ENCODE data around the gene ELP5.

Gene ELP5

DNA sequence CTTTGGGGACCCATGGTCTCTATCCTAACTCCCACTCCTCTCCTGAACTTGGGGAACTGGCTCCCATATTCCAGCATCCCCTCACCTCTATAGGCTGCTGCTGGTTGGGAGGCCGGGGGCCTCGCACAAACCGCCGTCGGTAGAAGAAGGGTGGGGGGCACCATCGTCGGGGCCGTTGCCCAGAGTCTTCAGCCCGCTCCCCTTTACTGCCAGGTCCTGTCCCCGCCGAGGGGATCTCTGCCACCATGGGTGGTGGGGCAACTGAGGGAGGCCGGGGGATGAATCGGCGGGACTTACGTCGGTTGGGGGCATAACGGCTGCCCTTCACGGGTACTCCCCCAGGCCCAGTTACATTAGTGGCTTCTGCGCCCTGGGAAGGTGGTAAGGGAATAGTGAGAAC is 38.2 kb downstream of the ELP5 start:
- DNase-seq, result no peak

DNA sequence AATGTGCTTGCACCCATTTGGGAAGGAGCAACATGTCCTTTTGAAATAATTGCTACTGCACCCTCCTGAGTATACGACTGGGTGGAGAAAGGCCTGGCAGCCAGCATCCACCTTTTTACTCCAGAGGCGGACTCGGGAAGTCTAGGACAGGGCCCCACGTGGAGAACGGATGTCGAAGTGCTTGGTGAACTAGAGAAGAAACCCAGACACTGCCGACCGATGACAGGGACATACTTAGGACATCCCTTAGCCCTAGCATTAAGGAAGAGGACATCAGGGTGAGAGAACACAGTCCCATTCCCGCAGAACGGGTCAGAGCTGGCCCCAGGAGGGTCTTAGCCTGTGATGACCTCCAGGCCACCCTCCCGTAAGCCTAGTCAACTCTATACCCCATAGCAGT is 38.7 kb downstream of the ELP5 start:
- DNase-seq, result no peak

DNA sequence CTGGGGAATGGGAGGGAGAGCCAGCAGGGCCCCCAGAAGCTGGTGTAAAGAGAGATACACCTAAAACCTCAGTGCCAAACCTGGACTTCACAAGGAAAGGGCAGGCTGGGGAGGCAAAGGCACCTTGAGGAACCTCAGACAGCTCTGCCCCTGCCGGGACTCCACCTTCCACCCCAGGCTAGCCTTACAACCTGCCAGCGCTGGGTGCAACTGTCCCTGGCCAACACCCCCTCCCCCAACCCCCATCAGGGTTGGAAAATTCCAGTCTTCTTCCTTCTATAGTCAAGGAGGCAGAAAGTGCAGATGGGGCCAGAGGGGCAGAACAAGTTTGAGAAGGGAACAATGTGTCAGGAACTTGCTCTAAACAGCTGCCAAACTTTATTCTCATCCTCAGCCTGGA is 40.2 kb downstream of the ELP5 start:
- DNase-seq, result no peak

DNA sequence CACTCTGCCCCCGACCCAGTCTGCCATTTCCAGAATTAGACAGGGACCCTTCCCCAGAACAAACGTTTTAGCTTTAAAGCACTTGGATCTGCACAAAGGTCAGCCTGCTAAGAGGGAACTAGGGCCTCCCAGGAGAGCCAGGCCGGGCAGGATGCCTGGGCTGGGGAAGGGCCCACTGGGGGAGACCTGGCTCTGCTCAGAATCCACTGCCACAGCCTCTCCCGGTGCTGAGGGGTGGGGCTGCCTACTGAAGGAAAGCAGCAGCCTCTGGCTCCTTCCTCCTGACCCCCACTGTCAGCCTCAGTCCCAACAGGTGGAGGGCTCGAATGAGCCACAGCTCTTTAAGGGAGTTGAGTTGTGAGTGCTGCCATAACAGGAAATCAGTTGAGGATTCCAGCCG is 40.7 kb downstream of the ELP5 start:
- no peak for DNase-seq

DNA sequence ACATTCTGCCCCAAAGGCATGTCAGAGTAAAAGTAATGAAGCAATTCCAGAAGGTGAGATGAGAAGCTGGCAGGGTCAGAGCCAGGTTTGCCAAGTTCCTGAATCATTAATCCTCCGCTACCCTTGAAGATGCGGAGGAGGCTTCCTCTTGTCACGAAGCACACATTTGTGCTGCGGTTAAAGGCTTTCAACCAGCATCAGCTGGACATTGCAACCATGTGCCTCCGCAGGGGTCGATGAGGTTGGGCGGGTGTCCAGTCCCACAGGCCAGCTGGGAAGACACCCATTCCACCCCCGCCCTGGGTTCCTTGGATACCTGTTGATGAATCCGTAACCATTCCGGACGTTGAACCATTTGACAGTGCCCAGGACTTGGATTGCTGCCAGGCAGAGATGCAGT is 41.1 kb downstream of the ELP5 start:
- DNase-seq, result no peak

DNA sequence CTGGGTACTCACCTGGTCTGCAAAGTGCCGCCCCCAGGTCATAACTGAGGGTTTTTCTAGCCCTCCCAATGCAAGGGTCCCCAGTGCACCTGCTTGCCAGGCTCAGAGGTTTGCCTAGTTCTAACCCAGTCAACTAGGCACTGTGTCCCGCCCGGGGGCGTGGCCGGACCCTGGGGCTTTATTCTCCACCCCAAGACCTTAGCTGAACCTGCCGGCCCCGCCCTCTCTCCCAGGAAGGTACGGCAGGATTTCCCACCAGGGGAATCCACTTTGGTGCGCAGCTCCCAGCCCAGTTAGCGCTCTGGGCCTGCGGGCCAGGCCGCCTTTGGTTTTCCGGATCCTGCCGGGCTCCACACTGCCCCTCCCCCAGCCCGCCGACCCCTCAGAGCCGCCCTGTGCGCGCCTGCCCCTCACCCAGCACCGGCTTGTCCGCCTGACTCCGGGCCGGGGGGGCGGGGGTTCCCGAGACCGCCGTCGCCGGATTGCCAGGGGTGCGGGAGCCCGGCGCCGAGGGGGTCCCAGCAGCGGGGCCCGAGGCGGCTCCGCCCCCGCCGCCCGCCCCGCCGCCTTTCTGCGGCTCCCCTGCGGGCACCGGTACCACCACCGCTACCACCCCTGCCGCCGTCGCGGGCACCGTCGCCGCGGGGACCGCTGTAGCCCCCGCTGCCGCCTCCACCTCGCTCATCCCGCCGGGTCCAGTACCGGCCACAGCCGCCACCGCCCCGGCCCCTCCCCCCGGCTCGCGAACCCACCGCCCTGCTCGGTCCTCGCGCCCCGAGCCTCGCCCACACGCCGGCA is 42.0 kb downstream of the ELP5 start:
- DNase-seq, result peak; percentile 63

DNA sequence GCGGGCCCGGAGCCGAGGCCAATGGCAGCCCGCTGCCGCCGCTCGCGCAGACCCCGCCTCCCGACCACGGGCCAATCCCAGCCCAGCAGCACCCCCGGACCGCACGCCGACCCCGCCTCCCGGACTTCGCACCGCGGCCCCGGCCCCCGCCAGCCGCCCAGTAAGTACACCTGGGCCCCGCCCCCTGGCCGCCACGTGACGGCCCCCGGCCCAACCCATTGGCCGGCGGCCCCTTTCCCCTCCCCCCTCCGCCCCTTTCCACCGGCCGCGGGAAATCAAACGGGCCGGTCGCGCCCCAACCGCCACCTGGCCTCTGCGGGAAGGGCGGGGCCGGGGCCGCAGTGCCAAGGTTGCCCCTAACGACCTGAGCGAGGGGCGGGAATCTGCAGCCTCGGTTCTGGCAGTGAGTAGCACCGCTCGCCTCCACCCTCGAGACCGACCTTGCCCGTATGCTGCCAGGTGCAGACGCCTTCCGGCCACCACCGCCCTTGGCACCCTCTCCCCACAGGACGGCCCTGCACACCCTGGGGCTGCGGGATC is 42.7 kb downstream of the ELP5 start, which contains the start of gene YBX2:
TSS of gene YBX2 (minus strand) at position 26 of the 540 bp plus-strand sequence. CDS start 139 bp downstream, outside the sequence.
- DNase-seq, result peak; percentile 93

DNA sequence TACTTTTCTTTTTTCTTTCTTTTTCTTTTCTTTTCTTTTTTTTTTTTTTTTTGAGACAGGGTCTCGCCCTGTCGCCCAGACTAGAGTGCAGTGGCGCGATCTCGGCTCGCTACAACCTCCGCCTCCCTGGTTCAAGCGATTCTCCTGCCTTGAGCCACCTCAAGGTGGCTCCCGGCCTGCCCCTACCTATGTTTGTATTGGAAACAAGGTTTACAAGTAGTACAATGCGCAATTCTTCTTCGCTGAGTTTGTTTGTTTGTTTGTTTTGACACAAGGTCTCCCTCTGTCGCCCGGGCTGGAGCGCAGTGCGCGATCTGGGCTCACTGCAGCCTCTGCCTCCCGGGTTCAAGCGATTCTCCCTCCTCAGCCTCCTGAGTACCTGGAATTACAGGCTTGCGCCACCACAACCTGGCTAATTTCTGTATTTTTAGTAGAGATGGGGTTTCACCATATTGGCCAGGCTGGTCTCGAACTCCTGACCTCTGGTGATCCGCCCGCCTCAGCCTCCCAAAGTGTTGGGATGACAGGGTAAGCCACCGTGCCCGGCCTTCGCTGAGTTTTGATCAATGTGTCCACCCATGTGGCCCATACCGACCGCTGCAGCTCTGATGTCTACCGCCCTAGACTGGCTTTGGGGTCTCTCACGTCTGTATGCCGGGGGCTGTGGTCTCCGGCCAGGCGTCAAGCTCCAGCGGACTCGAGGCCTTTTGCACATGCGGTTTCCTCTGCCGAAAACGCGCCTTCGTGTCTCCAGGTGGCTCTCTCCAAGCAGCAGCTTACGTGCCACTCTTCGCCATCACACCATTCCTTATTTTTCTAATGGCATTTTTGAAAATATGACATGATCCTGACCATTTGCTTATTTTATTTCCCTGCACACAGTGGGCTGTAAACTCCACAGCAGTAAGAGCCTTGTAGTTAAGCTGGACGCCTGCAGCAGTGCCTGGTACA is 43.5 kb downstream of the ELP5 start:
- DNase-seq, result no peak

DNA sequence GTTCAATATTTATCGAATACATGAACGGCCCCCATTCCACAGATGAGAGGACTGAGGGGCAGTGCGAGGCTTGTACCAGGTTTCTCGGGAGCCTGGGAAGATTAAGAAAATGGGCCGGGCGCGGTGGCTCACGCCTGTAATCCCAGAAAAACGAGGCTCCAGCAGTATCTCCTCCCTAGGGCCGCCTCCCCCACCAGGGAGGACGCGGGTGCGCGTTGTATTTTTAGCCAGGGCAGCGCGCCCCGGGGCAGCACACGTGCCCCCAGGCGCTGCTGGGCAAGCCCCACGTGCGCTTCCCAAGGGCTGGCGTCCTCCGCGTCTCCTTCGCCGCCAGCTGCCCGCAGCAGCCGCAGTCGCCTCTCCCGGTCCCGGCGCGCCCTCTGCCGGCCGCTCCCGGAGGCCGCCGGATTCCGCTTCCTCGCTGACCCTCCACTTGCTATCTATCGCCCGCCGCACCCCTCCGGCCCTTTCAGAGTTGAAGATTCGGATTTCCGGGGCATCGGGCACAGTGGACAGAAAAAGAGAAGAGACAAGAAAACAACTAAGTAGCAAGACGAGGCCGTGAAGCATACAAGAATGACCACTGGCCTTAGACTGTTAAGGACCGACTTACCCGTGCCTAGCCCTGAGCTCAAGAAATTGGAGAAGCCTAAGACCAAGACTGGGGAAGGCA is 44.3 kb downstream of the ELP5 start:
- peak; percentile 93 for DNase-seq

DNA sequence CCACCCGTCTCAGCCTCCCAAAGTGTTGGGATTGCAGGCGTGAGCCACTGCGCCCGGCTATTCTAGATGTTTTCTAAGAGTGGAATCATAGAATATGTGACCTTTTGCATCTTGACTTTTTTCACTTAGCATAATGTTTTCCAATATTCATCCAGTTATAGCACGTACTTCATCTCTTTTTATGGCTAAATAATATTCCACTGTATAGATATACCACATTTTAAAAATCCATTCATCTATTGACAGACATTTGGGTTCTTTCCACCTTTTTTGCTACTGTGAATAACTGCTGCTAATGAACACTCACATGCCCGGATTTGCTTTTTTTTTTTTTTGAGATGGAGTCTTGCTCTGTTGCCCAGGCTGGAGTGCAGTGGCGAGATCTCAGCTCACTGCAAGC is 52.2 kb downstream of the ELP5 start:
- DNase-seq, result no peak

DNA sequence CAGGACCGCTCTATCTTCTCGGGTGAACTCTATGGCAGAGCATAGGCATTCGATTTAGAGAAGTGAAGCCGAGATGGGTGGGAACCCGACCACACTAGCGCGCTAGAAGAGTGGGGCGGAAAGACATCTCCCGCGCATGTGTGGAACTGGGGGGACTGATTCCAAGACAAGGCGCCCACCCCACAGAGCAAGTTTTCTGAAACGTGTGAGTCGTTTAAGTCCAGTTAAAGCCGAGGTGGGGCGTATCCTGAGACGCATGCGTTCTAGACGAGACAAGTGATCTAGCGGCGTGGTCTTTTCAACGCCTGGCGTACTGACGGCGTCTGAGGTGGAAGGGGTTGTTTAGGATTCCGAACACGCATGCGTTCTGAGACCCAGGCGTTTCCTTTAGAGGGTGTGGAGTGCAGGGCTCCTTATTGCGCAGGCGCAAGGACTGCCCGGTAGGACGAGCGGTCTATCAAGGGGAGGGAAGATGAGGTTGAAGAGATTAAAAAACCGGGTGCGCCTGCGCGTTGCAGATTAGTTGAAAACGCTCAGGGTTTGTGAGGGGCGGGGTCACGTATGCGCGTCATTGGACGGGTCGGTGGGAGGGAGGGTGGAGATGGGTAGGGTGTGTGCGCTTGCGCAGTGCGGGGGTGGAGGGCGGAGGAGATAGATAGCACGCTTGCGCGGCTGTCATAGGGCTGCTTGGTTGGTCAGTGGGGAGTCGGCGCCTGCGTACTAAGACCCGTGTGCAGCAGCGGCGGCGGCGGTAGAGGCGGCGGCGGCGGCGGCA is 55.1 kb downstream of the ELP5 start, which contains the start of gene EIF5A:
TSS of gene EIF5A (plus strand) at position 718 of the 775 bp plus-strand sequence. CDS start 2,008 bp downstream, outside the sequence.
- DNase-seq, result peak; percentile 100

DNA sequence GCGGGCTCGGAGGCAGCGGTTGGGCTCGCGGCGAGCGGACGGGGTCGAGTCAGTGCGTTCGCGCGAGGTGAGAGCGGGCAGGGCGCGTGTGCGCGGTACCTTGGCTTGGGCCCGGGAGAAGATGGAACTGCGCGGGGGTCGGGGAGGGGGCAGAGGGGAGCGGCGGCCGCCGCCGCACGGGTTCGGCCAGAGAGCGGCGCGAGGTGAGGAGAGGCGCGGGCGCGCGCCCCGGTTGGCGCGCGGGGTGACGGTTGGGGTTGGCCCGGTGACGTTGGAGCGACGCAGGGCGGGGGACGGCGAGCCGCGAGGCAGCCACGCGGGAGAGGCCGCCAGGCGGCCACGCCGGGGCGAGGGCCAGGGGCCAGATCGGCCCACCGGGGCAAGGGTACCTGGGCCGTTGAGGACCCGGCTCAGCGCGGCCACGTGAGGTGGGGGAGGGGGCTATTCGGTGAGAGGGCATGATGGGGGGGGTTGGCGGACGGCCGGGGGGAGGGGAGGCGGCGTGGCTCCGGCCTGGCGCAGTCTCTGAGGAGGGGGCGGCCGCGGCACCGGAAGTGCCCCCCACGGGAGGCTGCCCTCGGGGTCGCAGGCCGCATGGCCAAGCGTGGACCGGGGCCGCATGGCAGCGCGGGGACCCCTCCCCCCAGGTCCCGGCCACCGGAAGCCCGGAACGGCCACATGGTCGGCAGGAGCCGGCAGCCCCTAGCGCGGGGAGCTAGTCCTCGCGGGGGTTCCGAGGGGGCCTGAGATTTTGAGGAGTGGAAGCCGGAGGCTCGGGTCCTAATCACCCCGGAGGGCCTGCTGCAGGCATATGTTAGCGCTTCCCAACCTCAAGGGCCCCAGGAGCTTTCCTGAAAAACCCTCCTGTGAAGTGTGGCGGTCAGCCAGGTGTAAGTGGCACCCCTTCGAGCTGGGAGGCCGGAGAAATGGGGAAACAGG is 55.9 kb downstream of the ELP5 start:
- DNase-seq, result no peak

DNA sequence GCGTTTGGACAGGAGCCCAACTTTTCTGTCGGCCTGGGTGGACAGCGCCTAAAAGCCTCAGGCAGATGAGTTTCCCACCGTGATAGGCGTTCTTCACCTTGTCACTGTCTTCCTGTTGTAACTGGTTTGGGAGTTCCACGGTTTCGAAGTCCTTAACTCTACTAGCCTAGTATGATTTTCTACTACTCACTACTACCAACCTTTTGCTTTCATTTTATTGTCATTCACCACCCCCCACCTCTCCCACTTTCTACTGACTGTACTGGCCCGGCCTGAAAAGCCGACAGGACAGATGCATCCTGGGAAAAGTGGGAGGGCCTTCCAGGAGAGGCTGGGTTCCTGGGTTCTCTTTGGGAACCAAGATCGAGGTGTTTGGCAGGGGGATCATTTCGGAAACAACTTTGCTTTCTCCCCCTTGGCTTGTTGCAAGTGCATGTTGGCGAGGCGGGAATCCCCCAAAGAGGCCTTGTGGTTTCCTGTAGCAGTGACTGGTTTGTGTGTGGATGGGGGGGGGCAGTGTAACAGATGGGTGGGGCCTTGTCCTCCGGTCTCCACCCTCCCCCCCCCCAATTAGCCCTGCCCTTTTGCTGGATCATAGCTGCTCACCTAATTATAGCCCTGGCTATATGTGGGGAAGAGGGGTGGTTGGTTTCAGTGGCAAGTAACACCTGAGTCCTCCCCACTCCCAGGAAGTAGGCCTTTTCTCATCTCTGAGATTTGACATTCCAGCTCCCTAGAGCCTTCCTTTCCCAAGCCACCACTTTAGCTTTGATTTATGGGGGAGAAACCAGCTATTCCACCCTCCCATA is 56.8 kb downstream of the ELP5 start:
- peak; percentile 79 for DNase-seq

All from NCI-H1105 (cell line).